Measurements from ENCODE around the gene FOXO1. TPM values are rescaled to one million over a fixed set of nuclear protein-coding genes. Genes with fewer than 3 reads are reported as not detected.
A peak's percentile ranks its signal among the peaks of the same experiment; 100 is the strongest.

FOXO1 gene
- total and polyA plus RNA-seq, 2 experiments from 2014 or later, result 10.5 to 14.0 TPM

DNA sequence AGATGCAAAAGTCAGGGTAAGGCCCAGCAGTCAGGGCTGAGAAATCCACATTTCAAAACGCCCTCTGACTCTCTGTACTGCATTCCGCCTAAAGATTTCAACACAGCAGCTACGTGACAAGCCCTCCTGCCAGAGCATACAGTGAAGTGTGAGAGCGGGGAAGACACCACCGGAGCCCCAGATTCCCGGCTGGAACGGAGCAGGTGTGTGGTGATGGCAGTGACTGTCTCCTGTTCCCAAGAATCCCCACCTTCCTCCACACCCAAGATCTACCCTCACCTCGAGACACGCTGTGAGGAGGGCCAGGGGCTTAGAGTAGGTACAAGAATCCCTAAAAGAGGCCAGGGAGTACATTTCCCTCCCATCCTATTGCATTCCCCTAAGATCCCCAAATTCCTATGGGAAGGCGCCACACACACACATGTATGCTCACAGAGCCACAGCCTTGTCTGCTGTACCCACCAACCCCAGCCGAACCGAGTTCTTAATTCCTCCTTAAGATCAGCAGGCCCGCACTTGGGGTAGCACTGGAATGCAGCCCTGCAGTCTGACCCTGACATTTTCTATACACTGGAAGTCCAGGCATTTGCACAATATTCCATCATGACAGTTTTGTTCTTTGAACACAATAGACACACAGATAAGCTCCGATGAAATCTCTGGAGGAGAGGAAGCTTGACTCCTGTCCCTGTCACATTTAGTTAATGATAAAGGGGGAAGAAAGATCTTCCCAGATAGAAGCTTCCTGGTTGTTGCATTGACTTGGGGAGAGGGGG is 102.9 kb downstream of the FOXO1 start:
- Histone ChIP-seq H3K36me3 (no peaks in the 10 kb centered on the region), H3K4me3 (no peak overlapping the region), H3K9me3 (ENCODE audit: low read depth) (no peaks in the 10 kb centered on the region), H3K4me1 (ENCODE audit: low read depth) (peaks cover 18% of the 10 kb centered on the region), H3K27ac (peak overlapping the region; percentile 53), H3K27me3 (no peaks in the 10 kb centered on the region)
- DNase-seq (ENCODE audit: low read depth in 1 of 2, low spot score in 1 of 2), result peak; percentile 35 to 81
- TF ChIP-seq, protein P1, sequence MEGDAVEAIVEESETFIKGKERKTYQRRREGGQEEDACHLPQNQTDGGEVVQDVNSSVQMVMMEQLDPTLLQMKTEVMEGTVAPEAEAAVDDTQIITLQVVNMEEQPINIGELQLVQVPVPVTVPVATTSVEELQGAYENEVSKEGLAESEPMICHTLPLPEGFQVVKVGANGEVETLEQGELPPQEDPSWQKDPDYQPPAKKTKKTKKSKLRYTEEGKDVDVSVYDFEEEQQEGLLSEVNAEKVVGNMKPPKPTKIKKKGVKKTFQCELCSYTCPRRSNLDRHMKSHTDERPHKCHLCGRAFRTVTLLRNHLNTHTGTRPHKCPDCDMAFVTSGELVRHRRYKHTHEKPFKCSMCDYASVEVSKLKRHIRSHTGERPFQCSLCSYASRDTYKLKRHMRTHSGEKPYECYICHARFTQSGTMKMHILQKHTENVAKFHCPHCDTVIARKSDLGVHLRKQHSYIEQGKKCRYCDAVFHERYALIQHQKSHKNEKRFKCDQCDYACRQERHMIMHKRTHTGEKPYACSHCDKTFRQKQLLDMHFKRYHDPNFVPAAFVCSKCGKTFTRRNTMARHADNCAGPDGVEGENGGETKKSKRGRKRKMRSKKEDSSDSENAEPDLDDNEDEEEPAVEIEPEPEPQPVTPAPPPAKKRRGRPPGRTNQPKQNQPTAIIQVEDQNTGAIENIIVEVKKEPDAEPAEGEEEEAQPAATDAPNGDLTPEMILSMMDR (IDR thresholded peaks at IDR 0.05; ENCODE audit: low read depth, low read length), result no peak

GRCh38 chr13:40562975-40563349 is 103.5 kb downstream of the FOXO1 start:
- Histone ChIP-seq H3K4me3 (no peak overlapping the region), H3K27me3 (no peaks in the 10 kb centered on the region), H3K4me1 (ENCODE audit: low read depth) (peaks cover 24% of the 10 kb centered on the region), H3K27ac (peak overlapping the region; percentile 53), H3K9me3 (ENCODE audit: low read depth) (no peaks in the 10 kb centered on the region), H3K36me3 (no peaks in the 10 kb centered on the region)
- TF ChIP-seq, protein P1 (IDR thresholded peaks at IDR 0.05; ENCODE audit: low read depth, low read length), result no peak
- no peak for DNase-seq (ENCODE audit: low read depth in 1 of 2, low spot score in 1 of 2)

DNA sequence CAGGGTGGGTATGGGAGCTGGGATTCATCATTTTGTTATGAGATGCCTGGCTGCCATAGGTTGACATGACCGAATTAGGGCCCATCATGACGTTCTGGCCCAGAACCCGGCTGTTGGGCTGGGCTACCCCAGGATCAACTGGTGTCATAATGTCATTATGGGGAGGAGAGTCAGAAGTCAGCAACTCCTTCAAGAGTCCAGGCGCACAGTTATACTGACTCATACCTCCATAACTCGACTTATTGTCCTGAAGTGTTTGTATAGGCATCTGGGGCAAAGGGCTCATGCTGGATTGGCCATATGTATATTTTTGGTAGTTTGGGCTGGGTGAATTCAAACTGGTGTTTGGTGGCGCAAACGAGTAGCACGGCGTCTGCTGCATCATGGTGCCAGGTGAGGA is 106.5 kb downstream of the FOXO1 start:
- DNase-seq (ENCODE audit: low read depth in 1 of 2, low spot score in 1 of 2), result no peak

DNA sequence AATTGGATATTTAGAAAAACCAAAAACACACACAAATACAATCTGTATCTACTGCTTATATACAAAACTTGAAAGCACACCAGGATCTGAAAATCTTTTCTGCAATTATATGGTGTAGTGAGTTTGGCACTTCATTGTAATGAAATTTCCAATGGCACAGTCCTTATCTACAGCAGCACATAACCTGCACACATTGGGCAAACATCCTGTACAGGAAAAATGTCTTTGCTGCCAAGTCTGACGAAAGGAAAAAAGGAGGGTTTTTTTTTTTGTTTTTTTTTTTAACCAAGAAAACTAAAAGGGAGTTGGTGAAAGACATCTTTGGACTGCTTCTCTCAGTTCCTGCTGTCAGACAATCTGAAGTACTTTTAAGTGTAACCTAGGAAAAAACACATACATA is 107.8 kb downstream of the FOXO1 start:
- TF ChIP-seq, protein P1 (IDR thresholded peaks at IDR 0.05; ENCODE audit: low read depth, low read length), result no peak
- H3K27me3 ChIP-seq, result no peaks in the 10 kb centered on the region
- H3K4me3 ChIP-seq, result no peak overlapping the region
- H3K9me3 ChIP-seq (ENCODE audit: low read depth), result no peaks in the 10 kb centered on the region
- no peaks in the 10 kb centered on the region for H3K36me3 ChIP-seq
- H3K4me1 ChIP-seq (ENCODE audit: low read depth), result peaks cover 33% of the 10 kb centered on the region
- DNase-seq (ENCODE audit: low read depth in 1 of 2, low spot score in 1 of 2), result peak in 1 of 2 donors; percentile 58
- no peak overlapping the region for H3K27ac ChIP-seq

More for the DNA sequence above, 106.5 kb downstream of the FOXO1 start:
- TF ChIP-seq, protein P1 (IDR thresholded peaks at IDR 0.05; ENCODE audit: low read depth, low read length), result no peak
- Histone ChIP-seq H3K27ac (no peak overlapping the region), H3K36me3 (no peaks in the 10 kb centered on the region), H3K4me3 (no peak overlapping the region), H3K9me3 (ENCODE audit: low read depth) (no peaks in the 10 kb centered on the region), H3K4me1 (ENCODE audit: low read depth) (peaks cover 43% of the 10 kb centered on the region), H3K27me3 (no peaks in the 10 kb centered on the region)

DNA sequence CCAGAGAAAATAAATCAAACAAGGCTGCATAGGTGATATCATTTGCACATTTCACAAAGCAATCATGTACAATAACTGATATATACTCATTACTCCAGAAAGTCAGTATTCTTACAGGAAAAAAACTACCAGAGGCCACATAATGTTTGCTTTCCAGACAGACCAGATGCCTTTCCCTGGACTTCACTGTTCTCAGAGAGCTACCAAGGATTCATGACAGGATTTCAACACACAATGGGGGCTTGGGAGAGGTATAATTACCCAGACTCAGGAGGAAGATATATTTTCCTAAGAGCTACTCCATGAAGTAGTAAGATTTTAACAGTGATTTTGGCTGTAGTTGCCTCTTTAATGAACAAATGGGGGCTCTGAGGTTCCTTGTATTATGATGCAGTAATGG is 110.0 kb downstream of the FOXO1 start:
- Histone ChIP-seq H3K9me3 (ENCODE audit: low read depth) (no peaks in the 10 kb centered on the region), H3K4me1 (ENCODE audit: low read depth) (peaks cover 30% of the 10 kb centered on the region), H3K27me3 (no peaks in the 10 kb centered on the region), H3K4me3 (no peak overlapping the region), H3K36me3 (no peaks in the 10 kb centered on the region), H3K27ac (no peak overlapping the region)
- TF ChIP-seq, protein P1 (IDR thresholded peaks at IDR 0.05; ENCODE audit: low read depth, low read length), result no peak
- no peak for DNase-seq (ENCODE audit: low read depth in 1 of 2, low spot score in 1 of 2)
